HCT116 (cell line): ENCODE measurements around the gene KLHDC7B. TPM values are rescaled to one million over a fixed set of nuclear protein-coding genes. Genes with fewer than 3 reads are reported as not detected.

Source experiments
- ATAC-seq: fragments of 200-7000 bp; cut with Tn5 transposase; 2 replicates; pipeline ENCODE4 v1.9.1; 2020; ENCODE audit warnings: mild to moderate bottlenecking, moderate library complexity
- BruUV-seq: library from RNA; stranded (reverse); fragments of 400-500 nt; replicated peaks from 2 replicates; lab custom pipeline; 2021; lab: Mats Ljungman, UMichigan
- CTCF ChIA-PET: fragments of 300-600 bp; sonication (Branson Sonifier 250); formaldehyde crosslinking; loops from one replicate; lab custom pipeline; 2021; ENCODE audit warnings: antibody characterized with exemption; lab: Charles Lee
- POLR2A ChIA-PET: fragments of 300-600, 350-600 bp; sonication (Branson Sonifier 250); formaldehyde crosslinking; loops from one replicate; lab custom pipeline; 2021; ENCODE audit warnings: antibody characterized with exemption; lab: Charles Lee
- RAD21 ChIA-PET, 2 experiments: fragments of 300-600 bp; sonication (Branson Sonifier 250); formaldehyde crosslinking; loops; one replicate each; lab custom pipeline; 2023; ENCODE audit warnings: low total read pairs in 2 of 2; ENCODE audit not compliant: uncharacterized antibody in 2 of 2, unreplicated experiment in 2 of 2, low non-redundant PET in 1 of 2; lab: Charles Lee
- DNase-seq: peaks from one replicate; pipeline ENCODE4 v3.0.0-alpha.2; 2010; ENCODE audit warnings: low read depth, low spot score
- H2AFZ ChIP-seq: fragments of 200-600 bp; shearing (Covaris generic), sonication (generic); 2 replicates; pipeline ENCODE4 v1.6.1; 2017; ENCODE audit warnings: low read depth, mixed run types, mixed read lengths, antibody characterized with exemption, low read length; ENCODE audit not compliant: poor library complexity, severe bottlenecking
- H3K27ac ChIP-seq: 2 replicates; pipeline ENCODE4 v1.5.1; 2012; ENCODE audit warnings: low read depth, low read length
- H3K27me3 ChIP-seq: fragments of 200-600 bp; sonication (generic); 2 replicates; pipeline ENCODE4 v1.6.1; 2016; ENCODE audit warnings: mixed run types, low read length, mixed read lengths; ENCODE audit not compliant: insufficient read depth
- H3K36me3 ChIP-seq, 2 experiments: fragments of 200-500 bp in 1 of 2; fragments of 200-600 bp in 1 of 2; sonication (Bioruptor generic) in 1 of 2; sonication (generic) in 1 of 2; 2 replicates each; pipeline versions ENCODE4 v1.5.1 to v1.6.1; 2014 to 2016; ENCODE audit warnings: low read length in 2 of 2, inconsistent platforms in 1 of 2, mixed read lengths in 1 of 2, mixed run types in 1 of 2; ENCODE audit not compliant: insufficient read depth in 2 of 2, control insufficient read depth in 1 of 2
- H3K4me1 ChIP-seq, 2 experiments: fragments of 200-600 bp in 1 of 2; sonication (generic) in 1 of 2; 2 replicates each; pipeline versions ENCODE4 v1.5.1 to v1.6.1; 2012 to 2017; ENCODE audit warnings: low read length in 2 of 2, inconsistent platforms in 1 of 2, mild to moderate bottlenecking in 1 of 2, mixed read lengths in 1 of 2, mixed run types in 1 of 2, moderate library complexity in 1 of 2; ENCODE audit not compliant: insufficient read depth in 2 of 2, control insufficient read depth in 1 of 2
- H3K4me2 ChIP-seq: fragments of 200-600 bp; sonication (generic); 2 replicates; pipeline ENCODE4 v1.6.1; 2017; ENCODE audit warnings: mixed run types, low read length, mixed read lengths
- H3K4me3 ChIP-seq, 2 experiments: fragments of 200-600 bp in 1 of 2; sonication (generic) in 1 of 2; replicated peaks in 1 of 2; 2 replicates each; pipeline ENCODE4 v1.5.1; 2011 to 2016; ENCODE audit warnings: low read length in 2 of 2, control low read depth in 1 of 2, low read depth in 1 of 2, mild to moderate bottlenecking in 1 of 2, mixed read lengths in 1 of 2, mixed run types in 1 of 2
- H3K79me2 ChIP-seq: fragments of 200-600 bp; sonication (generic); 2 replicates; pipeline ENCODE4 v1.6.1; 2017; ENCODE audit warnings: mild to moderate bottlenecking, mixed run types, low read length, moderate library complexity, mixed read lengths; ENCODE audit not compliant: insufficient read depth
- H3K9ac ChIP-seq: fragments of 200-600 bp; sonication (generic); 2 replicates; pipeline ENCODE4 v1.6.1; 2016; ENCODE audit warnings: low read length, mixed read lengths
- H3K9me2 ChIP-seq: fragments of 200-600 bp; sonication (generic), shearing (Covaris generic); 2 replicates; pipeline ENCODE4 v1.6.1; 2017; ENCODE audit warnings: mixed run types, mild to moderate bottlenecking, moderate library complexity; ENCODE audit not compliant: insufficient read depth
- H3K9me3 ChIP-seq, 2 experiments: fragments of 200-500 bp in 1 of 2; fragments of 200-600 bp in 1 of 2; sonication (Bioruptor generic) in 1 of 2; sonication (generic) in 1 of 2; 2 replicates each; pipeline ENCODE4 v1.6.1; 2014 to 2017; ENCODE audit warnings: low read length in 2 of 2, mixed read lengths in 2 of 2, inconsistent platforms in 1 of 2, low read depth in 1 of 2, mild to moderate bottlenecking in 1 of 2, mixed run types in 1 of 2, moderate library complexity in 1 of 2; ENCODE audit not compliant: control insufficient read depth in 1 of 2, insufficient read depth in 1 of 2
- H4K20me1 ChIP-seq: fragments of 200-600 bp; sonication (generic), shearing (Covaris generic); 2 replicates; pipeline ENCODE4 v1.6.1; 2017; ENCODE audit warnings: mixed run types, mild to moderate bottlenecking, moderate library complexity; ENCODE audit not compliant: insufficient read depth
- CBX3 ChIP-seq: IDR thresholded peaks from 2 replicates; pipeline ENCODE4 v1.6.1; 2012; ENCODE audit warnings: low read depth
- CEBPB ChIP-seq: IDR thresholded peaks from 2 replicates; pipeline ENCODE4 v1.6.1; 2012; ENCODE audit warnings: low read depth
- EGR1 ChIP-seq: IDR thresholded peaks from 2 replicates; pipeline ENCODE4 v1.6.1; 2012; ENCODE audit warnings: low read depth
- ELF1 ChIP-seq: IDR thresholded peaks from 2 replicates; pipeline ENCODE4 v1.6.1; 2012; ENCODE audit warnings: low read depth, borderline replicate concordance
- FOSL1 ChIP-seq: IDR thresholded peaks from 2 replicates; pipeline ENCODE4 v1.6.1; 2012; ENCODE audit warnings: low read depth
- POLR2A ChIP-seq: IDR thresholded peaks from 2 replicates; pipeline ENCODE4 v1.7.0; 2011; ENCODE audit warnings: borderline replicate concordance; ENCODE audit not compliant: insufficient read depth, insufficient read length; ENCODE audit errors: extremely low read depth
- RAD21 ChIP-seq: IDR thresholded peaks from 2 replicates; pipeline ENCODE4 v1.6.1; 2012; ENCODE audit warnings: low read depth, mild to moderate bottlenecking
- YY1 ChIP-seq: IDR thresholded peaks from 2 replicates; pipeline ENCODE4 v1.6.1; 2011; ENCODE audit warnings: low read length, low read depth, moderate library complexity, mild to moderate bottlenecking; ENCODE audit not compliant: insufficient replicate concordance; ENCODE audit errors: extremely low read depth
- ZNF274 ChIP-seq: fragments of 200-500 bp; sonication (Bioruptor generic); IDR thresholded peaks from 2 replicates; pipeline ENCODE4 v1.6.1; 2014; ENCODE audit warnings: mild to moderate bottlenecking, low read depth, low read length, inconsistent platforms
- intact Hi-C: fragments of 100-400 bp; cut with micrococcal nuclease; formaldehyde crosslinking; loops from 2 replicates; pipeline ENCODE4 v1.10.0; 2022
- total RNA-seq: library from RNA; stranded (reverse); gene quantifications from one replicate; pipeline ENCODE4 v1.2.1, GENCODE V29; 2021; ENCODE audit not compliant: unreplicated experiment
- TF ChIP-seq, protein P1 (sequence below): IDR thresholded peaks from 2 replicates; pipeline ENCODE4 v1.6.1; 2011; ENCODE audit warnings: mild to moderate bottlenecking, low read length, moderate library complexity; ENCODE audit not compliant: insufficient replicate concordance; ENCODE audit errors: extremely low read depth
- TF ChIP-seq, protein P2 (sequence below), 3 experiments: fragments of 200-600 bp in 1 of 3; sonication (generic) in 1 of 3; IDR thresholded peaks in 2 of 3; conservative IDR thresholded peaks in 1 of 3; 2 replicates each; pipeline ENCODE4 v1.5.1; 2012 to 2017; ENCODE audit warnings: low read depth in 2 of 3, low read length in 2 of 3, antibody characterized with exemption in 1 of 3, borderline replicate concordance in 1 of 3, control low read depth in 1 of 3, mild to moderate bottlenecking in 1 of 3, mixed read lengths in 1 of 3, mixed run types in 1 of 3, moderate library complexity in 1 of 3; ENCODE audit not compliant: insufficient read depth in 1 of 3

The KLHDC7B gene
- total RNA-seq, 1 experiment from 2014 or later = 0.69 TPM

DNA sequence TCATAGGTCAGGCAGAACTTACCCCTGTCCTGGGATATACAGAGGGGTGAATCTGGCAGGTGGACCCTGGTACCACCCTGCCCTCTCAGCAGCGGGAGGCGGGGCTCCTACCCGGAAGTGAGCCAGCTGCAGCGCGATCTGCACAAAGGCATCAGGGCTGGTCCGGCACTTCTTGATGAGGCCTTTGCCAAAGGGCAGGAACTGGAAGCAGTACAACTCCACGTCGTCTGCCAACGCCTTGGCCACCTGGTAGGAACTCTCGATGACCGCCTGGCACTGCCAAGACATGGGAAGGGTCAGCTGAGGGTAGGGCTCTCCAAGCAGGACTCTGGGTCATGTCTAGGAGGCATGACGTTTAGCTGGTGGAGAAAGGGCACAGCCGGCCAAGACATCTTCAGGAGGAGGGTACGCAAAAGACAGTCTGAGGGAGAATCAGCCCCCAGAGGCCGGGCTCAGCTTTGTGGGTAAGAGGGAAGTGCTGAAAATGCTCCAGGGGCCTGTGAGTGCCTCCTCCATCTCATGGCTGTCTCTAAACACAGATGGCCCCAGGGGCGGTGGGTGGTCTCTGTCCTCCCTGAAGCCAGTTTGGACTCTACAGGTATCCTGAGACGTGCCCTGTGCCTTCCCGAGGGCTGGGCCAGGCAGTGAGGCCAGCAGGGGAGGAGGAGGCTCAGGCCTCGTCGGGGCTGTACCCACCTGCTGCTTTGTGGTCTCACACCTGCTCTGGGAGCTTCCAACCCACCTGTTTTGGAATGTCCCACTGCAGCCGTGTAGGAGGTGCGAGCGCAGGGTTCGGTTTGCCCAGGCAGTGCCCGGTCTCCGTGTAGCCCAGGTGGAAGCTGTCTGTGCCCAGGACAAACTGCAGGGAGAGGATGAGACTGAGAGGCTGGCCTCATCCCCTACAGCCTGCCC lies 25.8 kb downstream of the KLHDC7B start:
- no peak for ATAC-seq

More for the DNA sequence above, 25.8 kb downstream of the KLHDC7B start:
- DNase-seq = no peak
- Histone ChIP-seq H3K36me3 (peaks cover 0 to 5% of the 10 kb centered on the region in 2 experiments; a peak in 1 of 4 replicates), H3K9me2 (no peaks in the 10 kb centered on the region), H3K9ac (no peak overlapping the region), H3K27ac (no peak overlapping the region), H3K4me2 (no peak overlapping the region), H3K9me3 (no peaks in the 10 kb centered on the region), H3K27me3 (no peaks in the 10 kb centered on the region), H3K4me1 (no peaks in the 10 kb centered on the region; a peak in 1 of 4 replicates), H3K79me2 (no peaks in the 10 kb centered on the region), H4K20me1 (no peaks in the 10 kb centered on the region), H2AFZ (no peak overlapping the region), H3K4me3 (no peak overlapping the region)
- RAD21 ChIA-PET = no interaction called here
- CTCF ChIA-PET = interaction anchor here (1.2 kb wide), 1 partner anchor 9 kb away, joined by 9 read pairs; the partner anchor contains the start of gene SYCE3
- BruUV-seq = no TSS peak
- TF ChIP-seq EGR1 (no peak), ZNF274 (no peak), POLR2A (no peak), ELF1 (no peak), CEBPB (no peak), FOSL1 (no peak), CBX3 (no peak), RAD21 (no peak), YY1 (no peak)
- TF ChIP-seq, protein P1, sequence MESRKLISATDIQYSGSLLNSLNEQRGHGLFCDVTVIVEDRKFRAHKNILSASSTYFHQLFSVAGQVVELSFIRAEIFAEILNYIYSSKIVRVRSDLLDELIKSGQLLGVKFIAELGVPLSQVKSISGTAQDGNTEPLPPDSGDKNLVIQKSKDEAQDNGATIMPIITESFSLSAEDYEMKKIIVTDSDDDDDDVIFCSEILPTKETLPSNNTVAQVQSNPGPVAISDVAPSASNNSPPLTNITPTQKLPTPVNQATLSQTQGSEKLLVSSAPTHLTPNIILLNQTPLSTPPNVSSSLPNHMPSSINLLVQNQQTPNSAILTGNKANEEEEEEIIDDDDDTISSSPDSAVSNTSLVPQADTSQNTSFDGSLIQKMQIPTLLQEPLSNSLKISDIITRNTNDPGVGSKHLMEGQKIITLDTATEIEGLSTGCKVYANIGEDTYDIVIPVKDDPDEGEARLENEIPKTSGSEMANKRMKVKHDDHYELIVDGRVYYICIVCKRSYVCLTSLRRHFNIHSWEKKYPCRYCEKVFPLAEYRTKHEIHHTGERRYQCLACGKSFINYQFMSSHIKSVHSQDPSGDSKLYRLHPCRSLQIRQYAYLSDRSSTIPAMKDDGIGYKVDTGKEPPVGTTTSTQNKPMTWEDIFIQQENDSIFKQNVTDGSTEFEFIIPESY = no peak
- TF ChIP-seq, protein P2, sequence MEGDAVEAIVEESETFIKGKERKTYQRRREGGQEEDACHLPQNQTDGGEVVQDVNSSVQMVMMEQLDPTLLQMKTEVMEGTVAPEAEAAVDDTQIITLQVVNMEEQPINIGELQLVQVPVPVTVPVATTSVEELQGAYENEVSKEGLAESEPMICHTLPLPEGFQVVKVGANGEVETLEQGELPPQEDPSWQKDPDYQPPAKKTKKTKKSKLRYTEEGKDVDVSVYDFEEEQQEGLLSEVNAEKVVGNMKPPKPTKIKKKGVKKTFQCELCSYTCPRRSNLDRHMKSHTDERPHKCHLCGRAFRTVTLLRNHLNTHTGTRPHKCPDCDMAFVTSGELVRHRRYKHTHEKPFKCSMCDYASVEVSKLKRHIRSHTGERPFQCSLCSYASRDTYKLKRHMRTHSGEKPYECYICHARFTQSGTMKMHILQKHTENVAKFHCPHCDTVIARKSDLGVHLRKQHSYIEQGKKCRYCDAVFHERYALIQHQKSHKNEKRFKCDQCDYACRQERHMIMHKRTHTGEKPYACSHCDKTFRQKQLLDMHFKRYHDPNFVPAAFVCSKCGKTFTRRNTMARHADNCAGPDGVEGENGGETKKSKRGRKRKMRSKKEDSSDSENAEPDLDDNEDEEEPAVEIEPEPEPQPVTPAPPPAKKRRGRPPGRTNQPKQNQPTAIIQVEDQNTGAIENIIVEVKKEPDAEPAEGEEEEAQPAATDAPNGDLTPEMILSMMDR (IDR thresholded peaks at IDR 0.05 in 2 of 3, conservative IDR thresholded peaks at IDR 0.05 in 1 of 3; ENCODE audit: borderline replicate concordance in 1 of 3, insufficient read depth in 1 of 3, low read depth in 2 of 3, low read length in 2 of 3) = no peak
- intact Hi-C loops = no loop called here
- POLR2A ChIA-PET = no interaction called here
